NCI-H146 treated with DMSO at 0.1 percent for 48 hours (cell line): ENCODE results near the gene KIF23.

Experiments used
- DNase-seq: peaks from one replicate; lab custom pipeline; 2025; ENCODE audit not compliant: unreplicated experiment; lab: John Stamatoyannopoulos, UW

Gene KIF23

DNA sequence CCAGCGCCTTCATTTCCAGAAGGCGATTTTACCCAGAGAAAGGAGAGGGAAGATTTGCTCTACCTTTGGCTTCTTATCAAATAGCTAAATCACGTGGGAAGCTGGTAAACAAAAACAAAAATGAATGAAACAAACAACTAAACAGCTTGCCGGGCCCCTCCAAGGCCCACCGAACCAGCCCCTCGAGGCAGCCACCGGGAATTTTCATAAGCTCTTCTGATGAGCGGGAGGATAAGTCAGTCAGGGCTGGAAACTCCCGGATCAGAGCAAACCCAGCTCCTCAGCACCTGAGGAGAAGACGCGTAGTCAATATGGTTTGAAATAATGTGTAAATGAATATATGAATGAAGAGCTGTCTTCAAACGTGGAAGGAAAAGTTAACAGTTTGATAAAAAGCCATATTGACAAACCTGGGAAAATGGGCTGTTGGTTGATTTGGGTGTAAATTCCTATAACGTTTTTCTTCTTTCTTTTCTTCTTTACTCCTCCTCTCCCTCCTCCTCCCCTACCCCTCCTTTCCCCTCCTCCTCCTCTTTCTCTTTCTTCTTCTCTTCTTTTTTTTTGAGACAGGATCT, 49.1 kb downstream of the KIF23 start:
- no peak for DNase-seq

DNA sequence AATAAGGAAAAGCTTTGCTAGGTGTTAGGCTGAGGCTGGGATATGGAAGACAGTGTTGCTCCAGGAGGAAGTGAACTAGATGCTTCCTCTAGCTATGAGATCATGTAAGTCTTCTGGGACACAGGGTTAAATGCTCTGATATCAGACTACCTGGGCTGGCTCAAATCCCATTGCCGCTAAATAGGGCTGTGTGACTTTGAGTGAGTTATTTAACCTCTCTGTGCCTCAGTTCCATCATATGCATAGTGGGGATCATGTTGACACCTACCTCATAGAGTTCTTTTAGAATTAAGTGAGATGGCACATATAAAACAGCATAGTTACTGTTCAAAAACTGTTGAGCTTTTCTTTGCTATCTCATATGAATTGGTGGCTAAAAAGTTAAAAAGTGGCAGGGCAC, 51.1 kb downstream of the KIF23 start:
- no peak for DNase-seq

DNA sequence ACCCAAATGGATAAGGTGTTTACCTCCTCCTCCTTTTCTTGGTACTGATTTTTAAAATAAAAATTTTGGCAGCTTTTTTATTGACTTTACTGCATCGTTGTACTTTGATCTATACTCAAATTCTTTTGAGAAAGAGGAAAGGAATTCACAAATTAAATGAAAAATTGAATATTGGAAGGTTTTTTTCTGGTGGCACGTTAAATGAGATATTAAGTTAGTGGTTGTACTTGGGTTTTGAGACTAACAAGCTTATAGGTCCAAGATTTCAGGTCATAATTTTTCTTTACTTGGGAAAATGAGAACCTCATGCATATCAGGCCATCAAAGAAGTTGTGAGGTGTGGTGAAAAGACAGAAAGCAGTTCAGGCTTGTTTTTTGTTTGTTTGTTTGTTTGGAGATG, 52.6 kb downstream of the KIF23 start:
- DNase-seq: no peak

- DNase-seq: peak; percentile 17
Observed at GRCh38 chr15:69467636-69468035, 53.5 kb downstream of the KIF23 start.

- DNase-seq: peak; percentile 74
Observed at GRCh38 chr15:69468241-69469121, 54.3 kb downstream of the KIF23 start.

GRCh38 chr15:69469467-69470201, 55.5 kb downstream of the KIF23 start:
- DNase-seq: no peak

DNA sequence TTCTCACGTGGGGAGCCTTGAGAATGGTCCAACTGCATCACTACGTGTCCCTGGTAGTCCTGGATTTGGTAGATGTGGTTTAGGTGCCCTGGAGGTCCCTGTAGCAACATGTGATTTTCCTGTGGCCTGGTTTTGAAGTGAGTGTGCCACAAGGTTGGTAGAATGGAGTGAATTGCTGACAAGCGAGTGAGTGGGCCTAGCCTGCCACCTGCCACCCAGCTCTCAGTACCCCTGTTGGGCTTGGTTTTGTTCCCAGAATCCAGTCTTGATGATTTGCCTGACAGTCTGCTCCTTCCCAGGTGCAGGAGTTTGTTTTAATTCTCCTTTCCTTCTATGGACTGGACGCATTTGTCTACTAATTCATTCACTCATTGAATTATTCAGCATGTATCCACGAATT, 57.9 kb downstream of the KIF23 start:
- no peak for DNase-seq

GRCh38 chr15:69472562-69472961, 58.4 kb downstream of the KIF23 start:
- DNase-seq: no peak

DNA sequence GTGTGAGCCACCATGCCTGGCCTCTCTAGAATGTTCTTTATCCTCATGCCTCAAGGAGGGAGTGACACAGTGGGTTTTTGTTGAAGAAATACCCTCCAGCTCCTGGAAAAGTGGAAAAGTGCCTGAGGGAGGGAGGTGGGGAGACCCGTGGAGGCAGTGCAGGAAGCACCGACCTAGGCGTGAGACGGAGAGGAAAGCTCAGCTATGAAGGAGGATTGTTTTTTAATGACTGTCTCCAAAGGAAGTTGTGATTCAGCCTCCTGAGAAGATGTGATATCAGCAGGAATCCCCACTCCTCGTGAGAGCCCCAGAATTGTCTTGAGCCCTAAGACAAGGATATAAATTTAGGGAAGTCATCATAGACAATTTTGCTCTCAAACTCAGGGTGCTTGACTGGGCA, 60.1 kb downstream of the KIF23 start:
- DNase-seq: no peak

- no peak for DNase-seq
Observed at GRCh38 chr15:69474846-69475455, 60.8 kb downstream of the KIF23 start.

DNA sequence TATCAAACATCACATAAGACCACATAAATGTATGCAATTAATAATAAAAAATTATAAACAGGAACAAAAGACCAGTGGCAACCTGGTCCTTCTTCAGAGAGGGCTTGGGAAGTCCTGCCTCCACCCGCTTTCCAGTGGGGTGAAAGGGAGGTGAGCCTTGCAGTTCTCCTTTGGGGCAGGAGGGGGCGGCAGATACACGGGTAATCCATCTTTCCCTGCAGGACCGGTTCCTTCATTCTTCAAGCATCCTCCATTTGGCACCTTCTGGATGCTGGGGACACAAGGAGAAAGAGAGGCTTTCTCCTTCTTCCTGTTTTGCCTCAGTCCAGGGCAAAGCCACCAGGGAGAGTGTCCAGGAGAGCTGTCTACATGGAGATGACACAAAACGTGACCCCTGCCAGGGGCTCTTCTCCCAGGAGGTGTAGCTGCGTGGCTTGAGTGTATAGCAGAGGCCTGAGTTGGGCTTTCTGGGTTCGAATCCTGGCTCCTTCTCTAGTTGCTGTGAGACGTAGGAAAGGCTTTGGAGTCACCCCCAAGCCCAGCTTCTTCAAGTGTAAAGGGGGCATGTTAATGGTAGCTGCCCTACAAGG, 61.7 kb downstream of the KIF23 start:
- DNase-seq: peak; percentile 22

DNA sequence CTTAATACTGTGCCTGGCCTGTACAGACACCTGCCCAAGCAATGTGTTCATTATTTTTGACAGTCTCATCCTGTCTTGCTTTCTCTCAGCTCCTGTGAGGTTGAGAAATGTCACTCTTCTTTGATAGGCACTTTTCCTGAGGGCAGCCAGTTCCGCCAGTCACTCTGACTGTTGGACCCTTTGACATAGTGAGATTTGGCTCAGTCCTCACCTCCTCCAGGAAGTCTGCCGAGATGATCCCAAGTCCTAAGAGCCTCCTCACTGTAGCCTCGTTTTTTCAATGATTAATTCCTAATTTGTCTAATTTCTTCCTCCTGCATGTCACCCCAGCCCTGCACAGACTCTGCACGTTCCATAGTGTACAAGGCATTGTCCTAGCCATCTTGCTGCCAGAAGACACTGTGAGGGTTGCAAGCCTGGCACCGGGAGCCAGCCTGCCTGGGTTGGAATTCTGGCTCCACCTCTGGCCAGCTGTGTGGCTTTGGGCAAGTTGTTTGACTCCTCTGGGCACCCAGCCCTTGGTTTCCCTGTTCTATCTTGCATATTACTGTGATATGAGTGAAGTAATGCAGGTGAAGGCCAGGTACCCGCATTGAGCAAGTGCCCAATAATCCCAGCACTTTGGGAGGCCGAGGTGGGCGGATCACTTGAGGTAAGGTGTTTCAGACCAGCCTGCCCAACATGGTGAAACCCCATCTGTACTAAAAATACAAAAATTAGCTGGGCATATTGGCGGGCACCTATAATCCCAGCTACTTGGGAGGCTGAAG, 62.7 kb downstream of the KIF23 start:
- no peak for DNase-seq

- DNase-seq: peak; percentile 4
Observed at GRCh38 chr15:69478259-69478781, 64.2 kb downstream of the KIF23 start.

- no peak for DNase-seq
Observed at GRCh38 chr15:69479081-69479480, 64.9 kb downstream of the KIF23 start.

DNA sequence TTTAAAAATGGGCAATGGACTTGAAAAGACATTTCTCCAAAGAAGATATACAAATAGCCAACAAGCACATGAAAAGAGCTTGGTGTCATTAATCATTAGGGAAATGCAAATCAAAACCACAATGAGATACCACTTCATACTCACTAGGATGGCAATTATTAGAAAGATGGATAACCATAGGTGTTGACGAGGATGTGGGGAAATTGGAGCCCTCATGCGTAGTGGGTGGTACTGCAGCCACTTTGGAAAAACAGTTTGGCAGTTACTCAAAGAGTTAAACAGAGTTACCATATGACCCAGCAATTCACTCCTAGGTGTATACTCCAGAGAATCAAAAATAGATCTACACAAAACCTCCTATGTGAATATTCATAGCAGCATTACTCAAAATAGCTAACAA, 65.8 kb downstream of the KIF23 start:
- no peak for DNase-seq

GRCh38 chr15:69480932-69481331, 66.8 kb downstream of the KIF23 start:
- no peak for DNase-seq

- DNase-seq: no peak
Observed at GRCh38 chr15:69482686-69483256, 68.6 kb downstream of the KIF23 start.

DNA sequence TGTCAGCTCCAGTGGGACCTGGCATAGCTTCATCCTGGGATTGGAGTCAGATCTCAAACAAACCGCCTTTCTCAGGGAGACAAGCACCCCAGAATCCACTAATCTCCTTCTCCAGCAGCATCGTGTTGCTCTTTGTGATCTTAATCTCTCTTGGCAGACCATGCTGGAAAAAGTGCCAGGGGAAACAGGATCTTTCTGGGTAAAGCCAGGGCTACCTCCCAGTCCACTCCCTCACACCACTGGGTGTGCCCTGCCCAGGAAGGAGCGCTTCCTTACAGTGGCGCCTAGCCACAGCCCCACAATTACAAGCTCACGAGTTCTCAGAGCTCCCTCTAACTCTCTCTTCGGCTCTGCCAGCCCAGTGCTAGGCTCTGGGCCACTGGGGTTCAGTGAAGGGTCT, 70.7 kb downstream of the KIF23 start:
- no peak for DNase-seq

GRCh38 chr15:69486481-69487110, 72.4 kb downstream of the KIF23 start:
- DNase-seq: no peak
